GM18909 (cell line): ENCODE measurements around the gene KIFC3.
"Not testable (repeated sequence)": the region's sequence is repeated elsewhere in the genome, so short reads cannot be mapped to it uniquely, and the experiment has no call there.

ENCODE experiments used
- ATAC-seq: cut with Tn5 transposase; IDR thresholded peaks from one replicate; pipeline ENCODE4 v1.9.1; 2021; ENCODE audit warnings: mild to moderate bottlenecking; ENCODE audit not compliant: unreplicated experiment, poor library complexity

KIFC3 gene

GRCh38 chr16:57825298-57826044 is 23.2 kb upstream of the KIFC3 start:
- ATAC-seq: no peak

GRCh38 chr16:57824888-57825287 is 22.6 kb upstream of the KIFC3 start:
- no peak for ATAC-seq

- ATAC-seq: no peak
Observed at GRCh38 chr16:57823836-57824235, 21.5 kb upstream of the KIFC3 start.

GRCh38 chr16:57822856-57823255 is 20.6 kb upstream of the KIFC3 start:
- ATAC-seq: no peak

GRCh38 chr16:57822018-57822553 is 19.8 kb upstream of the KIFC3 start:
- ATAC-seq: no peak

- no peak for ATAC-seq
Observed at GRCh38 chr16:57821149-57821971, 19.1 kb upstream of the KIFC3 start.

GRCh38 chr16:57818377-57819064 is 16.2 kb upstream of the KIFC3 start:
- ATAC-seq: no peak

GRCh38 chr16:57817680-57818079 is 15.4 kb upstream of the KIFC3 start:
- no peak for ATAC-seq

GRCh38 chr16:57815987-57816745 is 13.9 kb upstream of the KIFC3 start:
- peak; percentile 46 for ATAC-seq

- ATAC-seq: no peak
Observed at GRCh38 chr16:57814896-57815295, 12.6 kb upstream of the KIFC3 start.

- no peak for ATAC-seq
Observed at GRCh38 chr16:57813466-57813865, 11.2 kb upstream of the KIFC3 start.

- not testable (repeated sequence) for ATAC-seq
Observed at GRCh38 chr16:57811340-57811739, 9.0 kb upstream of the KIFC3 start.

GRCh38 chr16:57810197-57811031 is 8.1 kb upstream of the KIFC3 start:
- peak; percentile 98 for ATAC-seq

- peak; percentile 25 for ATAC-seq
Observed at GRCh38 chr16:57809276-57810196, 7.2 kb upstream of the KIFC3 start.

GRCh38 chr16:57808589-57809228 is 6.4 kb upstream of the KIFC3 start:
- no peak for ATAC-seq

- ATAC-seq: no peak
Observed at GRCh38 chr16:57807968-57808528, 5.8 kb upstream of the KIFC3 start.

GRCh38 chr16:57807252-57807967 is 5.1 kb upstream of the KIFC3 start:
- no peak for ATAC-seq
